Activated CD4-positive, alpha-beta T cell treated with anti-CD3 and anti-CD28 coated beads for 48 hours (primary cell): Measurements from ENCODE around the gene TMEM167B.
A peak's percentile ranks its signal among the peaks of the same experiment; 100 is the strongest.

Source experiments
- DNase-seq: peaks from one replicate; pipeline ENCODE4 v3.0.0-alpha.2; 2020

Gene TMEM167B

GRCh38 chr1:109083923-109084322 is 6.6 kb upstream of the TMEM167B start:
- no peak for DNase-seq

GRCh38 chr1:109084563-109085517 is 5.7 kb upstream of the TMEM167B start:
- no peak for DNase-seq

- peak; percentile 69 for DNase-seq
Observed at GRCh38 chr1:109089242-109090015, 1.1 kb upstream of the TMEM167B start.

- peak; percentile 44 for DNase-seq
Observed at GRCh38 chr1:109091078-109091838, 694 bp downstream of the TMEM167B start.

GRCh38 chr1:109091839-109092193 is 1.3 kb downstream of the TMEM167B start:
- no peak for DNase-seq

- no peak for DNase-seq
Observed at GRCh38 chr1:109094377-109094803, 3.8 kb downstream of the TMEM167B start.

GRCh38 chr1:109094871-109095270 is 4.3 kb downstream of the TMEM167B start:
- DNase-seq = no peak

GRCh38 chr1:109095631-109096030 is 5.1 kb downstream of the TMEM167B start:
- no peak for DNase-seq

- DNase-seq = no peak
Observed at GRCh38 chr1:109096120-109096519, 5.6 kb downstream of the TMEM167B start.

GRCh38 chr1:109099938-109100773 is 9.6 kb downstream of the TMEM167B start:
- DNase-seq = peak; percentile 98

- no peak for DNase-seq
Observed at GRCh38 chr1:109104364-109105151, 14.0 kb downstream of the TMEM167B start.

- no peak for DNase-seq
Observed at GRCh38 chr1:109105881-109106280, 15.3 kb downstream of the TMEM167B start.

- DNase-seq = no peak
Observed at GRCh38 chr1:109107785-109108184, 17.2 kb downstream of the TMEM167B start.

- no peak for DNase-seq
Observed at GRCh38 chr1:109109906-109110305, 19.3 kb downstream of the TMEM167B start.

GRCh38 chr1:109111386-109112055 is 21.0 kb downstream of the TMEM167B start:
- DNase-seq = no peak

- no peak for DNase-seq
Observed at GRCh38 chr1:109112056-109112651, 21.6 kb downstream of the TMEM167B start.

- DNase-seq = peak; percentile 94
Observed at GRCh38 chr1:109112652-109113285, 22.2 kb downstream of the TMEM167B start.

GRCh38 chr1:109113590-109114341 is 23.2 kb downstream of the TMEM167B start, which contains the start of gene ELAPOR1:
Gene ELAPOR1, plus strand, starts transcription at chr1:109114115. Its CDS starts 69 bp downstream, at chr1:109114184.
- DNase-seq = peak; percentile 78

GRCh38 chr1:109114342-109114674 is 23.7 kb downstream of the TMEM167B start:
- no peak for DNase-seq
